ENCODE results near the gene SENP7.
"Not testable (repeated sequence)": the region's sequence is repeated elsewhere in the genome, so short reads cannot be mapped to it uniquely, and the experiment has no call there.

Gene SENP7

DNA sequence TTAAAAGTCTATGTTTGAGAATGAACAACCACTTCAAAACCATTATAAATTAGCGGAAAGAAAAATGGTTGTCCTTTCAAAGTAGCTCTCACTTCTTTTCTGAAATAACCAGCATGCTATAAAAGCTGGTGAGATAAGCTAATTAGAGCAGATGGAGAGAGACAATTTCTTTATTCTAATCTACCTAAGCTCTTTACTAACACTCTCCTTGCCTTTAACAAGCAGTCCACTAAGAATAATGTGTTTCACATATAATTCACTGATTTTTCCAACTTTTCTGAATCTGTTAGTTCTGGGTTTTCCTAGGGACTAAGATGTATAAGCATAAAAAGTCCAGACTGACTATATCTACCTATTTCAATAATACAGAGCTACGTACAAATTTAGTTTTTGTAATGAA lies 192.5 kb downstream of the SENP7 start, which contains the start of gene IMPG2:
TSS of gene IMPG2 (minus strand) at position 101 of the 400 bp plus-strand sequence. CDS start 203 bp downstream, outside the sequence.
- DNase-seq: no peak

DNA sequence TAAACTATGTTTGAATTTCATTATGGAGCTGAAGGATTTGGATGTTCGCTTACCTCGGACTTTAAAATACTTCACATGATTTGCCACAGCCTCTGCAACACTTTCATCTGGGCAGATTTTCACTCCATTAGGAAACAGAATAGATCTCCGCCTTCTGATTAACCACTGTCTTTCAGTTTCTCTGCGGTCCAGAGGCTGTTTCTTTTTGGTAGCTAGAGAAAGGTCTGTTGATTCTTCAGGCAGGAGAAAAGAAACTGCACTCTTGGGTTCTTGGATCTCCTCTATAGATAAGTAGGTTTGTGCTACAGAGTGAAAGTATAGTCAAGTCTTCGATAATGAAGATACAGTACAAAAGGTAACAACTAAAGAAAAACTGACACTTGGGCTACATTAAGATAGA lies 193.5 kb downstream of the SENP7 start:
- DNase-seq: no peak

DNA sequence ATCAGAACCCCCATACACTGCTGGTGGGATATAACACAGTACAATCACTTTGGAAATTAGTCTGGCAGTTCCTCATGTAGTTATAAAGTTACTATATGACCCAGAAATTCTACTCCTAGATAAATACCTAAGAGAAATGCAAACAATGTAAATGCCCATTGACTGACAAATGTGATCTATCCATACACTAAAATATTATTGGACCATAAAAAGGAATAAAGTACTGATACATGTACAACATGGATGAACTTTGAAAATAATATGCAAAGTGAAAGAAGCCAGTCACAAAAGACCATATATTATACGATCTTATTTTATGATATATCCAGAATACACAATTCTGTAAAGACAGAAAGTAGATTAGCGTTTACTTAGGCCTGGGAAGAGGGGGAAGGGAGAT lies 200.5 kb downstream of the SENP7 start:
- DNase-seq: no peak

DNA sequence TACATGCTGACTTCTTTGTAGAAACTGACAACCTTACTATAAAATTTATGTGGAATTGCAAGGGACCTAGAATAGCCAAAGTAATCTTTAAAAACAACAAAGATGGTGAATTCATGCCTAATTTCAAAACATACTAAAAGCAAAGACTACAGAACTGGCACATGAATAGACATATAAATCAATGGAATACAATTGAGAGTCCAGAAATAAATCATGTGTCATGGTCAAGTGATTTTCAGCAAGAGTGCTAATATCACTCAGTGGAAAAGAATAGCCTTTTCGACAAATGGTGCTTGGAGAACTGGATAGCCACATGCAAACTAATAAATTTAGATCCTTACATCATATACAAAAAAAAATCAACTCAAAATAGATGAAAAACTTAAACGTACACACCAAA lies 201.3 kb downstream of the SENP7 start:
- no peak for DNase-seq

DNA sequence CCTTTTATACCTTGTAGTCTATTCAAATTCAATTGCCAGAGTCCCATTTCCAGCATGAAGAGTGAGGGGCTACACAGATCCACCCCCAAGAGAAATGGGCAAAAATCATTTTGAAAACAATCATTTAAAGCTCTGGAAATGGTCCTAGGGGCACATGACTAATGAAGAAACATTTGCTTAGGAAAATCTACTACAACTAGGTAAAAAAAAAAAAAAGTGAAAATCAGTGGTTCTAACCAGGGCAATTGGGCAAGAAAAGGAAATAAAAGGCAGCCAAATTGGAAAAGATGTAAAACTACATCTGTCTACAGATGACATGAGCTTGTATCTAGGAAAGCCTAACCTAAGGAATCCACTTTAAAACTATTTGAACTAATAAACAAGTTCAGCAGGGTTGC lies 202.0 kb downstream of the SENP7 start:
- DNase-seq: no peak

DNA sequence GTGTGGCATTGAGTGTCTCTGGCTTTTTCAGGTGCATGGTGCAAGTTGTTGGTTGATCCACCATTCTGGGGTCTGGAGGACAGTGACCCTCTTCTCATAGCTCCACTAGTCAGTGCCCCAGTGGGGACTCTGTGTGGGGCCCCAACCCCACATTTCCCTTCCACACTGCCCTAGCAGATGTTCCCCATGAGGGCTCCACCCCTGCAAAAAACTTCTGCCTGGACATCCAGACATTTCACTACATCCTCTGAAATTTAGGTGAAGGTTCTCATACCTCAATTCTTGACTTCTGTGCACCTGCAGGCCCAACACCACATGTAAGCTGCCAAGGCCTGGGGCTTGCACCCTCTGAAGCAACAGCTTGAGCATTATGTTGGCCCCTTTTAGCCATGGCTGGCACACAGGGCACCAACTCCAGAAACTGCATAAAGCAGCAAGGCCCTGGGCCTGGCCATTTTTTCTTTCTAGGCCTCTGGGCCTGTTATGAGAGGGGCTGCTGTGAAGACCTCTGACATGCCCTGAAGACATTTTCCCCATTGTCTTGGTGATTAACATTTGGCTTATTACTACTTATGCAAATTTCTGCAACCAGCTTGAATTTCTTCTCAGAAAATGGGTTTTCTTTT lies 204.8 kb downstream of the SENP7 start:
- not testable (repeated sequence) for DNase-seq

DNA sequence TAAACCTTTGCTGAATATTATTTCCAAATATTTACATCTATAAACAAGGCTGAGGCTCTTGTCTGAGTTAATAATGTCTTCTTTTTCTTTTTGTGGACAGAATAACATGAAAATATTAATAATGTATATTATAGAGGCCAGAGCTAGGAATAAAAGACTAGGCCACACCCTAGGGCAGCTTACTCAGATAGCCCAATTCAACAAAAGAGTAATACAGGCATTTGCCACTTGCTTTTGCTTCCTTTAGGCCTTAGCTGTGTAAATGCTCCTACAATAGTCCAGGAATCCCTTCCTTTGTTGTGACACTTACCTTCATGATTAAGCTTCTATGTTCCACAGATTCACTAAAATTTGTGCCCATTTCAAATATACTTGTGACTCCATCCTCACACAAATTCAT lies 209.2 kb downstream of the SENP7 start:
- no peak for DNase-seq

DNA sequence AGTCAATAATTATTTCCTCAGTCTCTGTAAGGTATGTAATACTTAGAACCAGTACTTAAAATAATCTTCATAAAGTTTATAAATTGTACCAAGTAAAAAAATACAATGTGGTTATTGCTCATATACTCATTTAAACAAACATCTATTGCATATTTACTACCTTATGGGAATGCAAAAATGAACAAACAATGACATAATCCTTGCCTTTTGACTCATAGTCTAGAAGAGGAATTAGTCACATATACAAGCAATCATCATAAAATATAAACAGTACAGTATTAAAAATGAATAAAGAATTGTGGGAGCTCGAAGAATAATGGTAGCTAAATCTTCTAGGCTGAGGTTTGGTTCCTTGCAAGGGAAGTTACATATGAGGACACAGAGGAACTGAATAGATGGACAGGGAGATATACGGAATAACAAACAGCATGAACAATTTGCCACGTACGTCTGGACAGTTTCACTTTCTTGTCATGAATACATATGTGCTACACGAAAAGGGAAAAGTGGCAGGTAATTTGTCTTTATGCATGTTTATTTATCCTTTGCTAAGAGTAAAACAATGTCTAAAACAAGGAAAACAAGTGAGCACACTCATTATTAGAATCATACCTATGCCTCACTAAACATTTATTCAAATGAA lies 209.8 kb downstream of the SENP7 start:
- no peak for DNase-seq

DNA sequence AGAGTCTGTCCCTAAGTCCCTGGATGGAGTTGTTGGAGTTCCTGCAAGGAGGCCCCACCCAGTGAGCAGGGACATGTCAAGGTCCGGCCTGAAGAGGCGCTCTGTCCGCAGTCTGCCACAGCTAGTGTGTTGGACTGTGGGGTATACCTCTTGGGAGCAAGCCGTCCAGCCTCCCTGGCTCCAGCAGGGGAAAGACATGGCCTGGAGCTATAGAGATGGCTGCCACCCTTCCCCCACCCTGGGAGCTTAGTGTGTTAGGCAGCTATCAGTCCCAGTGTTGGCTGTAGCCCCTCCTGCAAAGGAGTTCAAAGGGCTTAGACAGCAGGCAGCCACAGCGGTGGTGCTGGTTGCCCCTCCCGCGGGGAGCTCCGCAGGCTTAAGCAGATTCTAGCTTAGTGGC lies 212.9 kb downstream of the SENP7 start:
- DNase-seq: no peak

DNA sequence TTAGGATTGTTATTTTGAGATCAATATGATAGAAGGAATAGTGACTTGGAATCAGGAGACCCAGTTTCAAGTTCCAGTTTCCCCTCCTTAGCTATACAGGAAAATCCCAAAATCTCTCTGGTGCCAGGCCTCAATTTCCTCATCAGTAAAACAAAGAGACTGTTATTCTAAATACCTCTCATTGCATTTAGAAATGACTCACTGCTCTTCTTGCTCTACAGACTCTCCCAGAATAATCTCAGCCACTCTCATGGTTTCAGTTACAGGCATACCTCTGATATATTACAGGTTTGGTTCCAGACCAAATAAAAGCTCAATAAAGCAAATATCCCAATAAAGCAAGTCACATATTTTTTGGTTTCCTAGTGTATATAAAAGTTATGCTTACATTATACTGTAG lies 221.0 kb downstream of the SENP7 start:
- no peak for DNase-seq

DNA sequence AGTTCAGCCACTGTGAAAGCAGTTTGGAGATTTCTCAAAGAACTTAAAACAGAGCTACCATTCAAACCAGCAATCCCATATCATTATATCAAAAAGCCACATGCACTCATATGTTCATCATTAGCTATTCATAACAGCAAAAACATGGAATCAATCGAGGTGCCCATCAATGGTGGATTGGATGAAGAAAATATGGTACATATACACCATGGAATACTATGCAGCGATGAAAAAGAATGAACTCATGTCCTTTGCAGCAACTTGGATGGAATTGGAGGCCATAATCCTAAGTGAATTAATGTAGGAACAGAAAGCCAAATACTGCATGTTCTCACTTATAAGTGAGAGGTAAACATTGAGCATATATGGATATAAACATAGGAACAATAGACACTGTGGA lies 224.7 kb downstream of the SENP7 start:
- no peak for DNase-seq

DNA sequence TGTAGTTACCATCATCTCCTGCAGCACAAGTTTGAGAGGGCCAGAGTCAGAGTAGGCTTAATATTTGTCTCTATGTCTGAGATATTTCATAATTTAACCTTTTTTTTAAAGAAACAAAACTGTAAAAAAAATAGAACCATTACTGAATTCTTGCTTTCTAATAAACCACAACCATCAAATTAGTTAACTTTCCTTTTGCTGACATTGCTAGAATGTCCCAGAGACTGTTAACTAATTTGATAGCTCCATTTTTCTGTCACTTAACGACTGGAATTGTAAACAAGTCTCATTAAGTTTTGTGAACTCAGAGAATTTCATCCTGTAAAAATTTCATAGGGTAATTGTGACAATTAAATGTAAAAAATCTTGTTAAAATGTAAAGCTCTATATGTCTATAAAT lies 228.3 kb downstream of the SENP7 start:
- DNase-seq: no peak

DNA sequence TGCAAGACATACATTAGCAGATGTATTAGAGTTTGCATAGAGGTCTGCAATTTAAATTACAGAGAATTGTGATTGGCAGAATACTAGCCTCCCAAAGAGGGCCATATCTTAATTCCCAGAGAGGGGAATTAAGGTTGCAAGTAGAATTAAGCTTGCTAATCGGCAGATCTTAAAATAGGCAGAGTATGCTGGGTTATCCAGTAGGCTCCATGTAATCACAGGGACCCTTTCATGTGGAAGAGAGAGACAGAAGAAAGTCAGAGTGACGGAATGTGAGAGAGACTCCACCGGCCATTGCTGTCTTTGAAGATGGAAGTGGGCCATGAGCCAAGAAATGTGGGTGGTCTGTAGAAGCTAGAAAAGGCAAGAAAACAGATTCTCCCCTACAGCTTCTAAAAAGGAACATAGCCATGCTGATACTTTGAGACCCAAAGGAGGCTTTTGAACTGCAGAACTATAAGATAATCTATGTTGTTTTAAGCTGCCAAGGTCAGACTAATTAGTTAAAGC lies 231.4 kb downstream of the SENP7 start:
- no peak for DNase-seq

DNA sequence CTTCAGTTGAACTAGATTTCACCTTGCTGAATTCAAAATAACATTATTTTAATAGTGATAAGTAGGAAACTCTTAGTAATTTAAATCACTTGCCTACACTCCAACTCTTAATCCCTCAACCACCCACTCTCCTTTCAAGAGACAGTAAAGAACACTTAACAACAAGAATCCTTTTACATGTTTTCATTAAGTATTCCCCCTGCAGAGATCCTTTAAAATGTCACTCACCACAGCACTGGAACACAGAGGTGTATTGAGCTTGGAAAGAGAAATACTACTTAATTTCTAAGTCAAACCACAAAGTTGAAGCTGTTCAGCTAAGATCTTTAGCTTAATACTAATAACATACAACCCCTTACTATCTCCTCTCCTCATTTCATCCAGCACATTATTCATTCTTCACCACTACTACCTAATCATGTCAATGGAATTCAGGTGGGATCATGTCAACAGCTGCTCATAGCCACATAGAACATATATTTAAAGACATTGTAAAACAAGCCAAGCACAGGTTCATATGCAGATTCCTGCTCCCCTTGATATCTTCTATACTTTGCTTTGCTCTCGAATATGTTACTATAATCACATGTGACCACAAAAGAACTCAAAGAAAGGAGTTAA lies 233.1 kb downstream of the SENP7 start:
- DNase-seq: no peak

DNA sequence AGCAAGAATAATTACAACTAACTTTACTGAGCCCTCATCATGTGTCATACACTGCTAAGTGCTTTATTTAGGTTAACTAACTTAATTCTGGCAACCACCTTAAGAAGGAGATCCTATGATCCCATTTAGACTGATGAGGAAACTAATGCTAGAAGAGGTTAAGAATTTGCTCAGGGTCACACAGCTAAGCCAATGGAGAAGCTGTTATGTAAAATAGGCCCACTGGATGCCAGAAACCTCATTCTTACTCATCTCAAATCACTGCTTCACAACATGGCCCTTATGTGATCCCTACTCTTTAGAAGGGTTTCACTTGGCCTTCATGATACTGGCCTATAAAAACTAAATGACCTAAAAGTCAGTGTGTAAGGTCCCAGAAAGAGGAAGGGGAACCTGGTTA lies 233.8 kb downstream of the SENP7 start:
- no peak for DNase-seq

DNA sequence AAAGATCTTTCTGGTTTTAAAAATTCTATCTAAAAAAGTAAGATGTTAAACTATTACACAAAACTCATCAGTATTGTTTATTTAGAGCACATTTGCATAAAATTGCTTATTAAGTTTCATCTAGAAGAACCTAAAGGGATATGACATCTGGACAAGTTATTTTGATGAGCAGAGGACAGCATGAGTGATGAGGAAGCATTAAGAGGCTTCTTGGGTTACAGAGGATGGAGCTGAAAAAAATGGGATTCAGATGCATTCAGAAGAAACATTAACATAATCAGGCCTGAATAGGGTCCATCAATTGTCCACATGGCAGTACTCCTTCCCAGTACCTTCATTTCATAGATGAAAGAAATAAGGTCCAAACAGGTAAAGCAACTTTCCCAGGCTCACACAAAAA lies 234.3 kb downstream of the SENP7 start:
- DNase-seq: no peak

Data from stimulated activated naive CD4-positive, alpha-beta T cell treated with Interleukin-2 at 50 U/mL for 16 hours (primary cell).